ENCODE measurements around the gene NPRL2. TPM values are rescaled to one million over a fixed set of nuclear protein-coding genes. Genes with fewer than 3 reads are reported as not detected.

NPRL2 gene
- total and polyA plus RNA-seq, 2 of the 13 experiments (the other 11 are each of a cell fraction or from before 2014, with no cell fraction given), result 30.6 to 51.4 TPM

- no peak for TF ChIP-seq ATF7-NPFF (CRISPR knock-in tag; IDR thresholded peaks at IDR 0.05; ENCODE audit: low read depth)
Observed at GRCh38 chr3:50365842-50366220, 15.3 kb upstream of the NPRL2 start (continued).

- no peaks in the 10 kb centered on the region for H4K20me1 ChIP-seq (ENCODE audit: insufficient read depth, low read length)
- BruUV-seq (replicated peaks), result no TSS peak
- no peak for TF ChIP-seq MEF2D (CRISPR knock-in tag; IDR thresholded peaks at IDR 0.05)
- 0 out of 2 replicates have a peak, but pooled peaks have one; percentile 19 for TF ChIP-seq THAP11 (CRISPR knock-in tag; IDR thresholded peaks at IDR 0.05)
- peak; percentile 11; the same call in 1 of the 2 replicates for TF ChIP-seq ZNF687 (CRISPR knock-in tag; IDR thresholded peaks at IDR 0.05)
- TF ChIP-seq GABPB1 (CRISPR knock-in tag; IDR thresholded peaks at IDR 0.05), result 0 out of 2 replicates have a peak, but pooled peaks have one; percentile 16
- TF ChIP-seq ATF3 (CRISPR knock-in tag; IDR thresholded peaks at IDR 0.05), result no peak
- no peak for TF ChIP-seq TOPORS (CRISPR knock-in tag; IDR thresholded peaks at IDR 0.05)
- peak overlapping the region; percentile 47 for H3K4me2 ChIP-seq (ENCODE audit: low read depth, low read length)
- no peaks in the 10 kb centered on the region for H3K36me3 ChIP-seq (replicated peaks in 1 of 2; ENCODE audit: control insufficient read depth in 1 of 2, insufficient read depth in 2 of 2, low read length in 2 of 2)
- no peak overlapping the region for H3K9ac ChIP-seq (ENCODE audit: insufficient read depth, low read depth, low read length)
- no peaks in the 10 kb centered on the region for H3K9me3 ChIP-seq (ENCODE audit: low read length)
- no peak overlapping the region for H3K27ac ChIP-seq (ENCODE audit: extremely low read length, insufficient read depth, low read length)
- ChIA-PET POLR2A (interaction anchor here (0.6 kb wide), 1 partner anchor 1340 kb away, joined by 3 read pairs; no protein-coding TSS in a partner anchor), CTCF (ENCODE audit: low intra/inter-chr PET ratio, low total read pairs) (no interaction called here)
- FAIRE-seq, result no peak
- H2AFZ ChIP-seq (ENCODE audit: low read length), result no peak overlapping the region
- H3K4me3 ChIP-seq (replicated peaks in 1 of 3; ENCODE audit: insufficient read depth in 1 of 3, low read depth in 2 of 3, low read length in 3 of 3), result peak overlapping the region in 2 of 3 experiments; percentile 29 to 35; a peak in 2 of 6 replicates
- DNase-seq (ENCODE audit: low spot score), result no peak
- in situ Hi-C loops (cut with HindIII; ENCODE audit: extremely low pct_ligation_motif_present, low pct_unique_long_range_greater_than_20kb) (no loop called here), intact Hi-C loops (cut with micrococcal nuclease; ENCODE audit: unreplicated experiment) (no loop called here)
- no peaks in the 10 kb centered on the region for H3K4me1 ChIP-seq (ENCODE audit: insufficient read depth, low read length)
- no peaks in the 10 kb centered on the region for H3K79me2 ChIP-seq (ENCODE audit: insufficient read depth, low read length)
- 72% methylated on average over 26 of the region's 53 CpGs for WGBS (ENCODE audit: low lambda C conversion rate)
- ATAC-seq, result peak; percentile 24
- H3K27me3 ChIP-seq (ENCODE audit: control insufficient read depth in 1 of 2, insufficient read depth in 2 of 2, low read length in 2 of 2), result peaks cover 15 to 62% of the 10 kb centered on the region in 2 experiments; a peak in 4 of 5 replicates
Observed at GRCh38 chr3:50365080-50365841, 14.7 kb upstream of the NPRL2 start.

All from HepG2 (cell line).